Medulla oblongata (tissue), 1 donor: Measurements from ENCODE around the gene DGAT2.
"Not testable (repeated sequence)": the region's sequence is repeated elsewhere in the genome, so short reads cannot be mapped to it uniquely, and the experiment has no call there.

Experiments
- DNase-seq: peaks from one replicate; pipeline ENCODE4 v3.0.0-alpha.2; 2015; ENCODE audit errors: extremely low spot score

DGAT2 gene, protein sequence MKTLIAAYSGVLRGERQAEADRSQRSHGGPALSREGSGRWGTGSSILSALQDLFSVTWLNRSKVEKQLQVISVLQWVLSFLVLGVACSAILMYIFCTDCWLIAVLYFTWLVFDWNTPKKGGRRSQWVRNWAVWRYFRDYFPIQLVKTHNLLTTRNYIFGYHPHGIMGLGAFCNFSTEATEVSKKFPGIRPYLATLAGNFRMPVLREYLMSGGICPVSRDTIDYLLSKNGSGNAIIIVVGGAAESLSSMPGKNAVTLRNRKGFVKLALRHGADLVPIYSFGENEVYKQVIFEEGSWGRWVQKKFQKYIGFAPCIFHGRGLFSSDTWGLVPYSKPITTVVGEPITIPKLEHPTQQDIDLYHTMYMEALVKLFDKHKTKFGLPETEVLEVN

DNA sequence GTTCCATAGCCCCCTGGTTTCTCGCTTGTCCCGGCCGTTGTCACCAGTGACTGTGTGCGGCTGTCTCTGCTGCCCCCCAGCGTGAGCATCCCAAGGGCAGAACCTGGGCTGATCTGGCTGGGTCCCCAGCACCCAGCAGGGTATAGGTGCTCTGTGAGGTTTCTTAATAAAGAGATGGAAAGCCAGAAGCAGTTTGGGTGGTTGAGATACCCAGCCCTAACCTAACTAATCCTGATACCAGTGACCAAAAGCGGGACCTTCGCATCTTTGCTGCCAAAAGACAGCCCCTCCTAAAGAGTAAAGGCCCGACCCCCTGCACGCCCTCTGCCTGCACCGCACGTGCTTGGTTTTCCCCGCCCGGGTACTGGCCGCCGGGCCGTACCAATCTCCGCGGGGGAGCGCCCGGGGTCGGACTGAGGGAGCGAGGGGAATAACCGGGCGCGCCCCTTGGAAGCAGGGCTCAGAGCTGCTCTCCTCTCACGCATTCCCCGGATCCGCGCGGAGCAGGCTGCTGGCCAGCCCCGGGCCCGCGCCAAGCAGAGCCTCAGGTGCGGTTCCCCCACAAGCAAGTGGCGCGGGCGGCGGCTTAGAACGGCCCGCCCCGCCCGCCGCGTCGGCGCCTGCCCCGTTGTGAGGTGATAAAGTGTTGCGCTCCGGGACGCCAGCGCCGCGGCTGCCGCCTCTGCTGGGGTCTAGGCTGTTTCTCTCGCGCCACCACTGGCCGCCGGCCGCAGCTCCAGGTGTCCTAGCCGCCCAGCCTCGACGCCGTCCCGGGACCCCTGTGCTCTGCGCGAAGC lies at the start of gene DGAT2:
Gene DGAT2 (plus strand): TSS at position 667 of the 797 bp plus-strand sequence. CDS start 214 bp downstream, outside the sequence.
- DNase-seq = peak; percentile 27

DNA sequence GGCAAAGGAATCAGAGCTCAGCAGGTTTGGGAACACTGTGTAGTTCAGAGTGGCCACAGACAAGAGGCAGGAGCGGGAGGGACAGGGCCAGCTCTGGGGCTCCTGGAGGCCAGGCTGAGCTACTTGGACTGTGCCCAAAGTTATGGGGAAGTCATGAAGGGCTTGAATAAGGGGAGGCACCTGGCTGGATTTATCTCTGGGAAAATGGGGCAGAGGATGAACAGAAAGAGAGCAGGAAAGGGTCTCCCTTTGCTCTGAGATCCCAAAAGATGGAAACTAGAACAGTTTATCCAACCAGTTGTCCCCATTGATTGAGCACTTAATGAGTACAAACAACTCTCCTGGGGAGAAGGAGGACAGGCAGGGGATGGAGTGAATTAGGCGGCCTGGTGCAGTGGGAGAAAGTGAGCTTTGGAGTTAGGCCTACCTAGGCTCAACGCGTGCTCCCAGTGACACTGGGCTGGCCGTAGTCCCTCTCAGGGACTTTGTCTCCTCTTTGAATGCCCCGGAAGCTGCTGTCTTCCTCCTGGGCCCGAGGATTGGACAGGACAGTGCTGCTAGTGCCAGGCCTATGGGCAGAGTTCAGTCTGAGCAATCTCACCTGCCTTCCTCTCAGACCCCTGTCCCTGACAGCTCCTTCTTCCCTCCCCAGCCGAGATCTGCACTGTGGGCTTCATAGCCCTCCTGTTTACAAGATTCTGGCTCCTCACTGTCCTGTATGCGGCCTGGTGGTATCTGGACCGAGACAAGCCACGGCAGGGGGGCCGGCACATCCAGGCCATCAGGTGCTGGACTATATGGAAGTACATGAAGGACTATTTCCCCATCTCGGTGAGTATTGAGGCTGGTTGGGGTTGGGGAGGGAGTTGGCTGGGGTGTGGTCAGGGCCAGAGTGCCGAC lies 49.0 kb upstream of the DGAT2 start:
- DNase-seq = no peak

DNA sequence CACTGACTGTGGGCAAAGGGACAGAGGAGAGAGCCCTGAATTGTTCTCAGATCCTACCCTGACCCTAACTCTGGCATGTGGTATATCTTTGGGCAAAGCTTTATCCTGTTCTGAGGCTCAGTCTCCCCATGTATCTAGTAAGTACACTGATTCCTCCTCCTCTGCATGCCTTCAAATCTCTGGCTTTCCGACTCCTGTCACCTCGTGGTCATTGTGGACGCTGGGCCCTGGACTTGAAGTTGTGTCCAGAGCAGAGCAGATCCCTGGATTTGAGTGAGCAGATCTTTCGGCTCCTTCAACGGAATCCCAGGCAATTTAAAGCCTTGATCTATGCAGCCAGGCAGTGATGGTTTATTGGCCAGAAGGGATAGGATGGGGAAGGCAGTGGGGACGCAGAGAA lies 47.9 kb upstream of the DGAT2 start:
- DNase-seq = no peak

DNA sequence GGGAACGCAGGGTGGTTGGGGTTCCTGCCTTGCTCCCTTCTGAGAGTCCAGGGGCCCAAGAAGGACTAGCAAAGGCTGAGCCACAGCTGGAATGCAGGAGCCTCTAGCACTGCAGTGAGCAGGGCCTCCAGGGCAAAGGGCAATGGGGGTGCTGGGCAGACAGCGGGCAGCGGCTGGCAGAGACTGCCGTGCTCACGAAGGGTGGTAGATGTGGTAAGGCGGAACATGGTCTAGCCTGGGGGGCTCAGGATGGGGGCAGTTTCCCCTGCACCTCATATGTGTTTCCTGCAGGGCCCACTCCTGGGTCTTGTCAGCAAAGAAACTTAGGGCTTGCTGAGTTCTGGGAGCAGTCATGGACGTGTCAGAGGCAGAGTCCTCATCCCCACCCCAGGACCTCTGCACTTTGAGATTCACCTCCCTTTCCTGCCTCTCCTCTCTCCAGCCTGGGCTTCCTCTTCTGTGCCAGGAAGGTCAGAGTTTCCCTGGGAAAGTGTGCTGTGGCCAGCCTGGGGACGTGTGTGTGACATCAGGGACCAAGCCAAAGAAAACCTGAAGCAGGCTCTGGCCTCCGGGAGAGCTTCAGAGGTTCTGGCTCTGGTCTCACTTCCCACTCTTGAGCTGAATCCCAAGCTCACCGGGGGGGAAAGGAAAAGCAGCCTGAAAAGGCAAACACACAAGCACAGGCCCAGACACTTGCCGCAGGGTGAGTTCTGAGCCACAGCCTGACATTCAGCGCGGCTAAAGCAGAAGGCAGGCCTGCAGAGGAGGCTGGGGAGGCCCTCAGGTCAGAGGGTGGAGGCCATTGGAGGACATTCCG lies 46.5 kb upstream of the DGAT2 start:
- no peak for DNase-seq

DNA sequence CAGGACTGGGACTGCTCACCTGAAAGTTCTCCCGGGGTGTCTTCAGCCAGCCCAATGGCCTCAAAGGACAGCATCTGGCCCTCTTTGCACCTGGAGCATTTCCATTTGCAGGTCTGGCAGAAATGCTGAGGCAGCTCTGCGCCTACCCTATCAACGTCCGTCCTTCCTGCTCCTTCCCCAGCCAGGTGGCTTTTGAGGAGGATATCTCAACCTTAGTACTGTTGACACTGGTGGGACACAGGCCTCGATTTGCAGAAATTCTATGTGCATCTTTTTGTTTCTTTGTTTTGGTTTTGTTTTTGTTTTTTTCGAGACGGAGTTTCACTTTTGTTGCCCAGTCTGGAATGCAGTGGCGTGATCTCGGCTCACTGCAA lies 45.9 kb upstream of the DGAT2 start:
- no peak for DNase-seq

DNA sequence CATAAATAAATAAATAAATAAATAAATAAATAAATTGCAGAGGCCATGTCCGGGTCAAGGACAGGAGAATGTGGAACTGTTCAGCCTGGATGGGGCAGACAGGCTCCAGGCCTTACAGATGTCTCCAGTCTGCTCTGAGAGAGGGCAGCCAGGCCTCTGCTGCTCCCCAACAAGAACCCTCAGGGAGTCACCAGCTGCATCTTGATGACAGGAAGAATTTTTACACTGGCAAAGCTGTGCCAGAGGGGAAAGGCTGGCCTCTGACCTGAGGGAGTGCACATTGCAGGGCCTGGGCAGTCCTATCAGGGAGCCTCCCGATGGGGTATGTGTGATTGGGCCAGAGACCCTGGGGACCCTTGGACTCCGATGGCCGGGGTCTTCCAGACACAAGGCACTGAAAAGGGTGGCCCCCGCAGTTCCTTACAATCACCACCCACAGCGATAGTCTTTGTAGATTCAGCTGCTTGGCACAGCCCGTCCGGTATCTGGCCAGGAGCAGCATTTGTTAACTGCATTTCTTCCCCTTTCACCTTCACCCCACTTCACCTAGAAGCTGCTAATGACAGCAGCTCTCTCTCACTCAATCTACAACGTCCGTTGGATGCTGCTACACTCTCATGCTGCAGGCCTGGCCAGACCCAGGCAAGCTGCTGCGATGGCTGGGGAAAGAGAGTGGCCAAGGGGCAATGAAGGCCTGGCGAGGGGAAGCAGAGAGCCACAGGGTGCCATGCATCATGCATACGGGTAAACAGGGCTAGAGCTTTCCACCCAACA lies 42.8 kb upstream of the DGAT2 start:
- DNase-seq = no peak

DNA sequence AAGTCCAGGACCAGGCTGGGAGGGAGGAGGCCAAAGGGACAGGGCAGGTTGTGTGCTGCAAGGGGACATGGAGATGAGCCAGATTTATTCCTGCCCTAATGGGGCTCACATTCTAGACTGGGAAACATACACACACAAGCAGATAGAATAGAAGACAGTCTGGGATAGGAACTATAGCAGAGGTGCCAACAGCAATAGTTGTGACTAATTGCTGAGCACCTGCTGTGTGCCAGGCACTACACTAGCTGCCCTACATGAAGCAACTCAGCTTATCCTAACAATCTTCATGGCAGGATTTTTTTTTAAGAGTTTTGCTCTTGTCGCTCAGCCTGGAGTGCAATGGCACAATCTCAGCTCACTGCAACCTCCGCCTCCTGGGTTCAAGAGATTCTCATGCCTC lies 39.6 kb upstream of the DGAT2 start:
- no peak for DNase-seq

DNA sequence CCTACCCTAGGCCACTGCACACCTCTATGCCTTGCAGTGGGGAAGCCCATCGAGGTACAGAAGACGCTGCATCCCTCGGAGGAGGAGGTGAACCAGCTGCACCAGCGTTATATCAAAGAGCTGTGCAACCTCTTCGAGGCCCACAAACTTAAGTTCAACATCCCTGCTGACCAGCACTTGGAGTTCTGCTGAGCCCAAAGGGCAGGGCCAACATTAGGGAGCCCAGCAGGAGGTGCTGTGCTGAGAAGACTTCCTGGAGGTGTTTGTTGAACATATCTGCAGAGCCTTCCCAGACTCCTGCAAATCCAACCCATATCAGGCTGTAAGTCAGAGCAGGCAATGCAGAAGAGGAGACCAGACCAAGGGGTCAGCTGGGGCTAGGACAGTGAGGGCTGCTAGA lies 37.5 kb upstream of the DGAT2 start:
- DNase-seq = no peak

DNA sequence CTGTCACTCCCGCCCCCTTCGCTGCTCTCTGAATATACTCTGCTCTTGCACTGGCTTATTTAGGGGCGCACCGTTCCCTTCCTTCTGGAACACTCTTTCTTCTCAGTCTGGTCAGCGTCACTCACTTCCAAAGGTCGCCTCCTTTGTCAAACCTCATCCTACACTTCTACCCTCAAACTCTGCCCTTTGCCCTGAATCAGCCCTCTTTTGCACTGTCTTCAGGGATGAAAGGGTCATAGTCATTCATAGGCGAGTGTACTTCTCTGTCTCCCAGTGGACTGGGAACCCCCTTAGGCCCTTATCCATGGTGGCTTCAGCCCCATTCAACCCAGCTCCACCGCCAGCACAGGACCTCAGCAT lies 35.5 kb upstream of the DGAT2 start:
- no peak for DNase-seq

DNA sequence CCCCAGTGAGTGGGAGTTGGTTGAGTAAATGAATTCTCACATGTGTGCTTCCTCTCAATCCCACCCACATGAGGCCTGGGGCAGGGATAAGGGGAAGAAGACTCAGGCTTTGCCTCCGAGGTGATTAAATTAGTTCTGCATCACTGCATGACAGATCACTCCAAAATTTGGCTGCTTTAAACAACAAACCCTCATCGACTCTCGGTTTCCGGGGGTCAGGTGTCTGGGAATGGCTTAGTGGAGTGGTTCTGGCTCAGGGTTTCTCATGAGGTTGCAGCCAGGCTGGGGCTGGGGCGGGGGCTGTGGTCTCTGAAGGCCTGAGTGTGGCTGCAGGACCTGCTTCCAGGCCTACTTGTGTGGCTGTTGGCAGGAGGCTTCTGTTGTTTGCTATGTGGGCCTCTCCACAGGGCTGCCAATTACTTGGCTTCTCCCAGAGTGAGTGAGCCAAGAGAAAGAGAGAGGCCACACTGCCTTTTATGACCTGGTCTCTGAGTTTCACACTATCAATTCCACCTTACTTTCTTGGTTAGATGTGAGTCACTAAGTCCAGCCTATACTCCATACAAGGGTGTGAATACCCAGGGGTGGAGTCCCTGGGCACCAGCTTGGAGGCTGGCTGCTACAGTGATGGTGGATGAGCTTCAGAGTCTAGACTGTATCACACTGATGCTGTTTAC lies 35.0 kb upstream of the DGAT2 start:
- peak; percentile 43 for DNase-seq

DNA sequence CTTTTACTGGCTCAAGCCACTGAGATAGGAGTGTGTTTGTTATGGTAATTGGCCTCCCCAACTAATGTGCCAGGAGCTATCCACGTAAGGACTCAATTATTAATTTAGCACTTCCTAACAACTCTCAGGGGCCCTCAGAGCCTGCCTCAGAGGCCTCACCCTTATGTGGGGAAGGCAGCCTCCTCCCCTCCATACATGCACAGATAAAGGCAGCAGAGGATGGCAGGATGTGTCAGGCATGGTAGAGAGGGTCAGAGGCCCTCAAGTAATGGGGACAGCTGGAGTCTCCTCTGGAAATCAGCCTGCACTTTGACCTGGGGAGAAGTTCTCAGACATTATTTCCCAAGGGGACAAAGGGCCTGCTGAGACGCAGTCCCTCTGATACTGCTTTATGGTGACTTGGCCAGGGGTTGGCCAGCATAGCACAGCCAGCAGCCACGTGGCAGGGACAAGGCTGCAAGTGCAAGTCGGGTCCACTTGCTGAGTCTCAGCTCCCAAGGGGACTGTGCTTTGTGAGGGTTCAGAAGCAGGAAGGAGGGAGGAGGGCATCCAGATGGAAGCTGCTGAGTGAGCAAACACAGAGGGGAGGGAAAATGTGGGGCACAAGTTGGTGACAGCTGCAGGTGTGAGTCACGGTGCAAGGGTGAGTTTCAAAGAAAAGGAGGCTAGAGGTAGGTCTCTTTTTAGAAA lies 33.9 kb upstream of the DGAT2 start:
- DNase-seq = no peak

DNA sequence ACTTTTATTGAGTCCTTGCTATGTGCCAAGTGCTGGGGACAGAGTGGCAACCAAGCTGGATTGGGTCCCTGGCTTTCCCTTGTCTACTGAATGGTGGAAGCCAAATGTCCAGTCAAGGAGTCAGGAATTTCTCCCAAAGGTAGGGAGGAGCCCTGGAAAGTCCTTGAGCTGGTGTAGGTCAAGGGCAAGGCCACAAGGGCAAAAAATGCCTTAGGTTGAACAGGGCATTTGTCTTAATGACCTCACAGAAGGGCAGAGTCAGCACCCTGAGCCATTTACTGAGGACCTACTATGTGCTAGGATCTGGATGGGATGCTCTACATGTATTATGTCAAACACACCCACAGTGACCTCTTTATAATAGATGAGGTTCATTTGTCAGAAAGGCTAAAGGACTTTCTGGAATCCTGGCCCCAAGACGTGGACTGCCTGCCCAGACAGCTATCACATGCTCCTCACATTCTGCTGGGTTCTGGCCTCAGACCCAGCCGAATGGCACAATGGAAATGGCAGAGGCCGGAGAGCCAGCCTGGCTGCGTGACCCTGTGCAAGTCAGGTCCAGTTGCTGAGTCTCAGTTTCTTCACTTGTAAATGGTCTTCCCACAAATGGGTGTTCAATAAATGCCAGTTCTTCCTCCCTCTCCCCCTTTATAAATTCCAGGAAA lies 33.3 kb upstream of the DGAT2 start:
- DNase-seq = peak; percentile 35

DNA sequence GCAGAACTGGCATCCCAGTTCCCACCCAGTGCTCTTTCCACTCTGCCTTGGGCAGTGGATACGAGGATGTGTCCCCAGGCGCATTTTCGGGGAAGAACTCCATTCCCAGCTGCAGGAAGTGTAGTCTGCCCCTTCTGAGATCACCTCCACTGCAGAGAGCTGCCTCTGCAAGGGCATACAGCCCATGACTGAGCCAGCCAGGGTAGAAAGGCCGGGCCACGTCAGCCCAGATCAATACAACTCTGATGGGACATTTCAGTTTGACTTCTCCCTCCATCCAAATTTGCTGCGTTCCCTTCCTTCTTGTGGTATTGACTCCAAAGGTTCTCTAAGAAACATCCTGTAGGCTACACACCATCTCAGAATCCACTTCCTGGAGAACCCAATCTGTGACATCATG lies 31.3 kb upstream of the DGAT2 start:
- no peak for DNase-seq

DNA sequence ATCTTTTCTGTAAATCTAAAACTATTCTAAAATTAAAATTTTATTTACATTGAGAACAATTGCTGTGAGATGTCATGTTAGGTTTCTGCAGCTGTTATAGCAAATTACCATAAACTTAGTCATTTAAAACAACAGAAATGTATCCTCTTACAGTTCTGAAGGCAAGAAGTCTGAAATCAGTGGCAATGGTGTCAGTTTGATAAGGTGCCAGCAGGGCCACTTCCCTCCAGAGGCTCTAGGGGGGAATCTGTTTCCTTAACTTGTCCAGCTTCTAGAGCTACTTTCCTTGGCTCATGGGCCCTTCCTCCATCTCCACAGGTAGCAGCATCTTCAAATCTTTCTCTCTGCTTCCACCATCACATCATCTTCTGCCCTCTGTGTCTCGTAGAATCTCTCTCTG lies 27.9 kb upstream of the DGAT2 start:
- DNase-seq = no peak

DNA sequence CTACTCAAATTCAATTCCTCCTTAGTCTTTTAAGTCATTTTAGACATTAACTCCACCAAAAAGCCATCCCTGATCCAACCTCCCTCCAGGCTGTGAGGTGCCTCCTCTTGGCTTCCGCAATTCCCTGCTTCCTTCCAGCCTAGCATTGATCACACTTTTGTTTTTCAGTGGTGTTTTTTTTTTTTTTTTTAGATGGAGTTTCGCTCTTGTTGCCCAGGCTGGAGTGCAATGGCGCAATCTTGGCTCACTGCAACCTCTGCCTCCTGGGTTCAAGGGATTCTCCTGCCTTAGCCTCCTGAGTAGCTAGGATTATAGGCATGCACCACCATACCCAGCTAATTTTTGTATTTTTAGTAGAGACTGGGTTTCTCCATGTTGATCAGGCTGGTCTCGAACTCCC lies 25.4 kb upstream of the DGAT2 start:
- DNase-seq = not testable (repeated sequence)

DNA sequence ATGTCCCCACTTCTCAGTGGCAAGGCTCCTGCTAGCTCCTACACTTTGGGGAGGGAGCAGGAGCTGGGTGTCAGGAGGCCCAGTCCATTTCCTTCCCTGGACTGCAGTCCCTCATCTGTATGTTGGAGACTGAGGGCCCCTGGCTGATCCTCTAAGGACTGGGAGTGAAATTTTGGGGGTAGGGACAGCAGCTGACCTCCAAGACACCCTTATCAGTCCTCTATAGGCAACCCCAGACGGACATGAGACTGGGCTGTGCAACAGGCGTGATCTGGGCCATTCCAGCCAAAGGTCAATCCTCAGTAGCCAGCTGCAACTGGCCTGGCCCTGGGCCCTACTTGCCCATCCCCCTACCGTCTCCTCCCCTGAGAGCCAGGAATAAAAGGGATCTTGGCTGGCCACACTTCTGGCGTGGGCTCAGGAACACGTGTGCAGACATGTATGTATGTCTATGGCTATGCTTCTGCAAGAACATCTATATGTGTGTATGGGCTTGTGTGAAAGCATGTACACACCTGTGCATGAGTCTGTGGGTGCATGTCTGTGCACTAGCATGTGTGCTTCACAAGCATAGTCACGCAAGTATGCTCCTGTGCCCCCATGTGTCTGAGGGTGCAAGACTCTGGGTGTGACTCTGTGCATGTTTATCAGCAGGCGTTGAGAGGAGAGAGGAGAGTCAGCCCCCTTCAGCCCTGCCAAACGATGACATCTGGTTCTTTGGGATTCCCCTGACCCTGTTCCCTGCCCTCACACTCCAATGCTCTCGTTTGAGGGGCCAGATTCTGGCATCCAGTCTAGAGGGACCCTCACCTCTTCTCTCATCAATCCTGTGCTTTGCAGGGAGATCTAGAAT lies 24.6 kb upstream of the DGAT2 start:
- no peak for DNase-seq

DNA sequence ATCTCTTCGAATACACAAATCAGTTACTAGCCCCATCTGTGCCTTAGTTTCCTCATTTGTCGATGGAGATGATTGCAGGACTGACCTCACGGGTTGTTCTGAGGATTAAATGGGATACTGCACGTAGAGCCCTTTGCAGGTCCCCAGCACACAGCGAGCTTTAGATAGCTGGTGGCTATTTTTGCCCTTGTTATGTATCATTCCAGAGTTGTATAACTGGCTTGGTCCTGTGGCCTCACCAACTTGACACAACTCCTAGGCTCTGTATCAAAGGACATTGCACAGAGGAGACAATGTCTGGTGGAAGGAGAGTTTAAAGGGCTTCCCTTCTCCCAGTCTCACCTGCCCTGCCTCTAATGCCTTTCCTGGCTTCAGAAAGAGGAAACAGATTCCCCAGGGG lies 22.8 kb upstream of the DGAT2 start:
- no peak for DNase-seq

DNA sequence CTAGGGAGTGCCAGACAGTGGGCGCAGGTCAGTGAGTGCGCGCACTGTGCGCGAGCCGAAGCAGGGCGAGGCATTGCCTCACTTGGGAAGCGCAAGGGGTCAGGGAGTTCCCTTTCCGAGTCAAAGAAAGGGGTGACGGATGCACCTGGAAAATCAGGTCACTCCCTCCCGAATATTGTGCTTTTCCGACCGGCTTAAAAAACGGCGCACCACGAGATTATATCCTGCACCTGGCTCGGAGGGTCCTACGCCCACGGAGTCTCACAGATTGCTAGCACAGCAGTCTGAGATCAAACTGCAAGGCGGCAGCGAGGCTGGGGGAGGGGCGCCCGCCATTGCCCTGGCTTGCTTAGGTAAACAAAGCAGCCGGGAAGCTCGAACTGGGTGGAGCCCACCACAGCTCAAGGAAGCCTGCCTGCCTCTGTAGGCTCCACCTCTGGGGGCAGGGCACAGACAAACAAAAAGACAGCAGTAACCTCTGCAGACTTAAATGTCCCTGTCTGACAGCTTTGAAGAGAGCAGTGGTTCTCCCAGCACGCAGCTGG lies 19.8 kb upstream of the DGAT2 start:
- not testable (repeated sequence) for DNase-seq
